AG04449 (cell line): Measurements from ENCODE around the gene GALK1.

ENCODE experiments used
- CTCF ChIA-PET: fragments of 350-600 bp; formaldehyde crosslinking; extraction: SDS; loops from one replicate; lab custom pipeline; 2021; ENCODE audit warnings: antibody characterized with exemption; lab: Yijun Ruan, JAX
- POLR2A ChIA-PET: fragments of 400-600, 350-600 bp; formaldehyde crosslinking; extraction: SDS; loops from one replicate; lab custom pipeline; 2020; ENCODE audit warnings: antibody characterized with exemption, inconsistent platforms; lab: Yijun Ruan, JAX
- DNase-seq: peaks from one replicate; pipeline ENCODE4 v3.0.0-alpha.2; 2010; ENCODE audit warnings: low read depth, low spot score
- H3K4me3 ChIP-seq: 2 replicates; pipeline ENCODE4 v1.5.1; 2011; ENCODE audit warnings: low read depth, mild to moderate bottlenecking, control low read depth, low read length
- CTCF ChIP-seq: IDR thresholded peaks from one replicate; pipeline ENCODE4 v1.5.1; 2011; ENCODE audit warnings: mild to moderate bottlenecking, moderate library complexity, low read length, control low read depth, inconsistent platforms; ENCODE audit not compliant: insufficient read depth; ENCODE audit errors: missing control alignments

GALK1 gene

GRCh38 chr17:75722076-75722475 is 42.9 kb downstream of the GALK1 start:
- CTCF ChIA-PET = interaction anchor here (1.5 to 2.4 kb wide), 3 partner anchors 25 to 89 kb away, joined by 5 to 11 read pairs (median 10); partner anchors contain the start of gene SMIM5
- TF ChIP-seq CTCF = no peak

GRCh38 chr17:75721463-75722011 is 43.5 kb downstream of the GALK1 start:
- H3K4me3 ChIP-seq = peak overlapping the region; percentile 23; the same call in 1 of the 2 replicates
- no peak for TF ChIP-seq CTCF
- DNase-seq = no peak
- ChIA-PET CTCF (interaction anchor here (1.5 to 2.4 kb wide), 4 partner anchors 26 to 88 kb away, joined by 5 to 11 read pairs (median 6); partner anchors contain the start of gene SMIM5), POLR2A (no interaction called here)

More at GRCh38 chr17:75722076-75722475, 42.9 kb downstream of the GALK1 start:
- DNase-seq = no peak
- no peak overlapping the region for H3K4me3 ChIP-seq
- POLR2A ChIA-PET = no interaction called here

GRCh38 chr17:75720656-75721462 is 44.1 kb downstream of the GALK1 start, which contains the start of gene ITGB4:
Gene ITGB4 (plus strand): TSS chr17:75721459. CDS start chr17:75724704, 3,245 bp downstream.
- POLR2A ChIA-PET = no interaction called here
- CTCF ChIA-PET = interaction anchor here (0.7 to 2.4 kb wide), 6 partner anchors 27 to 88 kb away, joined by 3 to 11 read pairs (median 6); partner anchors contain the start of gene SMIM5
- peak within 1 kb of the TSS; percentile 23; the same call in 1 of the 2 replicates for H3K4me3 ChIP-seq
- no peak for DNase-seq
- TF ChIP-seq CTCF = no peak

GRCh38 chr17:75719732-75720131 is 45.3 kb downstream of the GALK1 start:
- POLR2A ChIA-PET = no interaction called here
- TF ChIP-seq CTCF = no peak
- H3K4me3 ChIP-seq = no peak overlapping the region
- CTCF ChIA-PET = interaction anchor here (1.0 to 1.7 kb wide), 6 partner anchors 27 to 86 kb away, joined by 3 to 6 read pairs (median 5); partner anchors contain the start of gene SMIM5
- no peak for DNase-seq

- CTCF ChIA-PET = interaction anchor here (1.0 to 3.8 kb wide), 3 partner anchors 35 to 79 kb away, joined by 4 to 19 read pairs (median 8); partner anchors contain the start of gene SMIM5
Measured at GRCh38 chr17:75712446-75712845, 52.5 kb downstream of the GALK1 start.

More at GRCh38 chr17:75712446-75712845, 52.5 kb downstream of the GALK1 start:
- no peak for DNase-seq
- no peak for TF ChIP-seq CTCF
- POLR2A ChIA-PET = no interaction called here
- no peak overlapping the region for H3K4me3 ChIP-seq
